ENCODE measurements around the gene MYH7B. TPM values are rescaled to one million over a fixed set of nuclear protein-coding genes. Genes with fewer than 3 reads are reported as not detected.

Gene MYH7B
- total RNA-seq, 1 donor from 2014 or later: 19.3 TPM

DNA sequence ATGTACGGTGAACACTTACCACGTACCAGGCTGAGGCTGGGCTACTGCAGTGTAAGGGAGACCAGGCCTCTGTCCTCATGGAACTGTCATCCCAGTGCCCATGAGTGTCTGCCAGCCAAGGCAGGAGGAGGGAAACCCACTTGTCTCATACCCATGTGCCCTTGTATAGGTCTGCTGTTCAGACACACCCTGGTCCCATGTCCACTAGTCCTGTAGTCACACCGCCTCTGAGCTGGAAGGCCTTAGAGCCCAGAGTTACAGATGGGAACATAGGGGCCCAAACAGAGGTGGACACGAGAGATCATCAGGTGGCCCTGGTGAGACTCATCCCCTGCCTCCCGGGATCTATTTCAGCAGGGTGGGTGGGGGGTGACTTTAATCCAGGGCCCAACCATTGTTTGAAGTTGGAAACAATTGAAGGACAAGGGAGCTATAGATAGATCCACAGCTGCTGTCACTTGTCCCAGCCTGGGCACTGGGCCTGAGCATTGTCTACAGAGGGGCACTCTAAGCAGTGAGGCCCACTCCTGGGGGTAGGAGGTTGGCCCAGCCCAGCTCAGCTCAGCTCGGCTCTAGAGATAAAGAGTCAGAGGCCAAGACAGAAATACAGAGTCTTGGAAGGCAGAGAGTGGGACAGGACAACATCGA, 14.6 kb downstream of the MYH7B start:
- no peaks in the 10 kb centered on the region for H3K9me3 ChIP-seq (ENCODE audit: control insufficient read depth in 3 of 3, low read length in 3 of 3)
- H3K36me3 ChIP-seq (ENCODE audit: control insufficient read depth in 3 of 3, insufficient read depth in 3 of 3, low read length in 3 of 3): no peaks in the 10 kb centered on the region
- H3K4me3 ChIP-seq (ENCODE audit: low read length in 3 of 3): no peak overlapping the region
- peak overlapping the region; percentile 33 for H3K27ac ChIP-seq (ENCODE audit: low read depth, low read length)
- no peak overlapping the region for H3K9ac ChIP-seq (ENCODE audit: low read depth in 1 of 3, low read length in 3 of 3)
- H3K27me3 ChIP-seq (ENCODE audit: control insufficient read depth in 3 of 3, insufficient read depth in 3 of 3, low read length in 3 of 3): no peaks in the 10 kb centered on the region
- peaks cover 24 to 31% (median 31%) of the 10 kb centered on the region in 3 donors for H3K4me1 ChIP-seq (ENCODE audit: control insufficient read depth in 3 of 3, insufficient read depth in 3 of 3, low read length in 3 of 3)

DNA sequence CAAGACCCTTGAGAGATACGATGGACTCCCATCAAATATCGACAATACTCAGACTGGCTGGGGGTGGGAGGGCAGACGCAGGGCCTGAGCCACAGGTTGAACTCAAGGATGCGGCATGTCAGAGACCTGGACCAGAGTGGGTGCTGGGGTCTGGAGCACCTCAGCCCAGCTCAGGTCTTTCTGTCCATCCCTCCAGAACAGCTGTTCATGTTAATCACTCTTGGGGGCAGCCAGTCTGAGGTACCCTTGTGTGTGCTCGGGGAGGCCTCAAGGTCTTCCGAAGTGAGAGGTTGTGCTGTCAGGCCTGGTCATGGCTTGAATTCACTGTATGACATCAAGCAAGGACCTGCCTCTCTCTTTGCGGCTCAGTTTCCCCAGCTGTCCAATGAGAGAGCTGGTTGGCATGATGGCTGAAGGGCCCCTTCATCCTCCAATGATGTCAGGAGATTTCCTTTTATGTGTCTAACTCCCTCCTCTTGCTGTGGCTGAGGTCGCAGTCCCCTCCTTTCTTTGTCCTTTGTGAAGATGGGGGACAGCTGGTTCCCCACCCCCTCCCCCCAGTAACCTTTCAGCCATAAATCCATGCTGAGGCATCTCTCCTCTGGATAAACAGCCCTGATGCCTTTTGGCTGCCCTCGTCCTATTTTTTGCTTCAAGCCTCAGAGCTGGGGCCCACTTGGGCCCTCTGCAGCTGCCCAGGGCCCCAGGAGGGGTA, 15.3 kb downstream of the MYH7B start:
- Histone ChIP-seq H3K9ac (ENCODE audit: low read depth in 1 of 3, low read length in 3 of 3) (no peak overlapping the region), H3K9me3 (ENCODE audit: control insufficient read depth in 3 of 3, low read length in 3 of 3) (no peaks in the 10 kb centered on the region), H3K36me3 (ENCODE audit: control insufficient read depth in 3 of 3, insufficient read depth in 3 of 3, low read length in 3 of 3) (no peaks in the 10 kb centered on the region), H3K4me1 (ENCODE audit: control insufficient read depth in 3 of 3, insufficient read depth in 3 of 3, low read length in 3 of 3) (peaks cover 24 to 31% (median 31%) of the 10 kb centered on the region in 3 donors), H3K27ac (ENCODE audit: low read depth, low read length) (peak overlapping the region; percentile 33), H3K4me3 (ENCODE audit: low read length in 3 of 3) (no peak overlapping the region), H3K27me3 (ENCODE audit: control insufficient read depth in 3 of 3, insufficient read depth in 3 of 3, low read length in 3 of 3) (no peaks in the 10 kb centered on the region)

GRCh38 chr20:34971561-34972235, 16.0 kb downstream of the MYH7B start:
- H3K4me3 ChIP-seq (ENCODE audit: low read length in 3 of 3): no peak overlapping the region
- H3K27ac ChIP-seq (ENCODE audit: low read depth, low read length): no peak overlapping the region
- no peaks in the 10 kb centered on the region for H3K27me3 ChIP-seq (ENCODE audit: control insufficient read depth in 3 of 3, insufficient read depth in 3 of 3, low read length in 3 of 3)
- no peaks in the 10 kb centered on the region for H3K9me3 ChIP-seq (ENCODE audit: control insufficient read depth in 3 of 3, low read length in 3 of 3)
- H3K4me1 ChIP-seq (ENCODE audit: control insufficient read depth in 3 of 3, insufficient read depth in 3 of 3, low read length in 3 of 3): peaks cover 24 to 38% (median 31%) of the 10 kb centered on the region in 3 donors
- no peaks in the 10 kb centered on the region for H3K36me3 ChIP-seq (ENCODE audit: control insufficient read depth in 3 of 3, insufficient read depth in 3 of 3, low read length in 3 of 3)
- H3K9ac ChIP-seq (ENCODE audit: low read depth in 1 of 3, low read length in 3 of 3): no peak overlapping the region

DNA sequence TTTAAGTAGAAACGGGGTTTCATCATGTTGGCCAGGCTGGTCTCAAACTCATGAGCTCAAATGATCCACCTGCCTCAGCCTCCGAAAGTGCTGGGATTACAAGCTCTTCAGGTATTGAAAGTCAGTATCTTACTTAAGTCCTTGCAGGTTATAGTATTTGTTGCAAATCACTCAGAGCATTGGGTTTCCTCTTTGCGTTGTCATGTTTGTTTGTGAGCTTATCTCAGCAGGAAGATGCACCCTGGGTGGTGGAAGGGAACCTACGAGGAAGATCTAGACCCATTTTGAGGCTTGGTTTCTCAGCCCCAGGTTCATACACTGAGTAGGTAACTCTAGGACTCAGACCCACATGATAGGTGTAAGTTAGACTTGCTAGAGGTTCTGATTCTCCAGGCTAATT, 18.6 kb downstream of the MYH7B start:
- H3K9me3 ChIP-seq (ENCODE audit: control insufficient read depth in 3 of 3, low read length in 3 of 3): no peaks in the 10 kb centered on the region
- H3K27ac ChIP-seq (ENCODE audit: low read depth, low read length): no peak overlapping the region

GRCh38 chr20:34976286-34976685, 20.6 kb downstream of the MYH7B start:
- peaks cover 26 to 29% (median 27%) of the 10 kb centered on the region in 3 donors for H3K4me1 ChIP-seq (ENCODE audit: control insufficient read depth in 3 of 3, insufficient read depth in 3 of 3, low read length in 3 of 3)
- peak overlapping the region in 1 of 3 donors; percentile 94 for H3K9ac ChIP-seq (ENCODE audit: low read depth in 1 of 3, low read length in 3 of 3)
- no peaks in the 10 kb centered on the region for H3K9me3 ChIP-seq (ENCODE audit: control insufficient read depth in 3 of 3, low read length in 3 of 3)
- peaks cover 0 to 24% (median 0%) of the 10 kb centered on the region in 3 donors for H3K36me3 ChIP-seq (ENCODE audit: control insufficient read depth in 3 of 3, insufficient read depth in 3 of 3, low read length in 3 of 3)
- no peak overlapping the region for H3K4me3 ChIP-seq (ENCODE audit: low read length in 3 of 3)
- H3K27ac ChIP-seq (ENCODE audit: low read depth, low read length): peak overlapping the region; percentile 69
- H3K27me3 ChIP-seq (ENCODE audit: control insufficient read depth in 3 of 3, insufficient read depth in 3 of 3, low read length in 3 of 3): no peaks in the 10 kb centered on the region

More for the DNA sequence above, 18.6 kb downstream of the MYH7B start:
- H3K27me3 ChIP-seq (ENCODE audit: control insufficient read depth in 3 of 3, insufficient read depth in 3 of 3, low read length in 3 of 3): no peaks in the 10 kb centered on the region
- peaks cover 0 to 13% (median 0%) of the 10 kb centered on the region in 3 donors for H3K36me3 ChIP-seq (ENCODE audit: control insufficient read depth in 3 of 3, insufficient read depth in 3 of 3, low read length in 3 of 3)
- H3K4me1 ChIP-seq (ENCODE audit: control insufficient read depth in 3 of 3, insufficient read depth in 3 of 3, low read length in 3 of 3): peaks cover 33 to 38% (median 35%) of the 10 kb centered on the region in 3 donors
- no peak overlapping the region for H3K9ac ChIP-seq (ENCODE audit: low read depth in 1 of 3, low read length in 3 of 3)
- H3K4me3 ChIP-seq (ENCODE audit: low read length in 3 of 3): no peak overlapping the region

- peak overlapping the region; percentile 70 to 94 (median 72) for H3K9ac ChIP-seq (ENCODE audit: low read depth in 1 of 3, low read length in 3 of 3)
- H3K4me1 ChIP-seq (ENCODE audit: control insufficient read depth in 3 of 3, insufficient read depth in 3 of 3, low read length in 3 of 3): peaks cover 29 to 35% (median 35%) of the 10 kb centered on the region in 3 donors
- H3K27ac ChIP-seq (ENCODE audit: low read depth, low read length): peak overlapping the region; percentile 93
- peaks cover 0 to 28% (median 0%) of the 10 kb centered on the region in 3 donors for H3K36me3 ChIP-seq (ENCODE audit: control insufficient read depth in 3 of 3, insufficient read depth in 3 of 3, low read length in 3 of 3)
- peak overlapping the region; percentile 54 to 87 (median 76) for H3K4me3 ChIP-seq (ENCODE audit: low read length in 3 of 3)
- H3K27me3 ChIP-seq (ENCODE audit: control insufficient read depth in 3 of 3, insufficient read depth in 3 of 3, low read length in 3 of 3): no peaks in the 10 kb centered on the region
- H3K9me3 ChIP-seq (ENCODE audit: control insufficient read depth in 3 of 3, low read length in 3 of 3): no peaks in the 10 kb centered on the region
Observed at GRCh38 chr20:34977365-34978091, 21.9 kb downstream of the MYH7B start.

- H3K27ac ChIP-seq (ENCODE audit: low read depth, low read length): peak overlapping the region; percentile 93
- H3K4me3 ChIP-seq (ENCODE audit: low read length in 3 of 3): peak overlapping the region; percentile 54 to 87 (median 76)
- peaks cover 35 to 42% (median 41%) of the 10 kb centered on the region in 3 donors for H3K4me1 ChIP-seq (ENCODE audit: control insufficient read depth in 3 of 3, insufficient read depth in 3 of 3, low read length in 3 of 3)
- peaks cover 0 to under 1% (median 0%) of the 10 kb centered on the region in 3 donors for H3K27me3 ChIP-seq (ENCODE audit: control insufficient read depth in 3 of 3, insufficient read depth in 3 of 3, low read length in 3 of 3)
- H3K9me3 ChIP-seq (ENCODE audit: control insufficient read depth in 3 of 3, low read length in 3 of 3): no peaks in the 10 kb centered on the region
- peak overlapping the region; percentile 71 to 94 (median 72) for H3K9ac ChIP-seq (ENCODE audit: low read depth in 1 of 3, low read length in 3 of 3)
- peaks cover 0 to 28% (median 0%) of the 10 kb centered on the region in 3 donors for H3K36me3 ChIP-seq (ENCODE audit: control insufficient read depth in 3 of 3, insufficient read depth in 3 of 3, low read length in 3 of 3)
Observed at GRCh38 chr20:34978092-34978744, 22.6 kb downstream of the MYH7B start.

GRCh38 chr20:34979366-34980153, 23.9 kb downstream of the MYH7B start:
- Histone ChIP-seq H3K9ac (ENCODE audit: low read depth in 1 of 3, low read length in 3 of 3) (peak overlapping the region; percentile 71 to 94 (median 72)), H3K27me3 (ENCODE audit: control insufficient read depth in 3 of 3, insufficient read depth in 3 of 3, low read length in 3 of 3) (peaks cover 6 to 12% (median 10%) of the 10 kb centered on the region in 3 donors), H3K4me1 (ENCODE audit: control insufficient read depth in 3 of 3, insufficient read depth in 3 of 3, low read length in 3 of 3) (peaks cover 46 to 55% (median 53%) of the 10 kb centered on the region in 3 donors), H3K4me3 (ENCODE audit: low read length in 3 of 3) (peak overlapping the region; percentile 54 to 87 (median 76)), H3K36me3 (ENCODE audit: control insufficient read depth in 3 of 3, insufficient read depth in 3 of 3, low read length in 3 of 3) (peaks cover 0 to 28% (median 0%) of the 10 kb centered on the region in 3 donors), H3K9me3 (ENCODE audit: control insufficient read depth in 3 of 3, low read length in 3 of 3) (no peaks in the 10 kb centered on the region), H3K27ac (ENCODE audit: low read depth, low read length) (peak overlapping the region; percentile 93)

Data from skeletal muscle tissue (tissue), 4 donors.